Activated T-helper 1 cell treated with anti-CD3 and anti-CD28 coated beads, Interleukin-2, amount 50 U/mL, for 16 hours (primary cell): ENCODE data around the gene PKP1.
"Not testable (repeated sequence)": the region's sequence is repeated elsewhere in the genome, so short reads cannot be mapped to it uniquely, and the experiment has no call there.

Experiments used
- DNase-seq, 2 donors: peaks; one replicate each; pipeline ENCODE4 v3.0.0-alpha.2; 2020; ENCODE audit warnings: low read depth in 1 of 2, low spot score in 1 of 2

PKP1 gene

GRCh38 chr1:201282931-201283829 lies at the start of gene PKP1:
PKP1 (plus strand) TSS chr1:201283506; CDS start chr1:201283703, 197 bp downstream.
- DNase-seq = no peak

- not testable (repeated sequence) for DNase-seq
Observed at GRCh38 chr1:201239646-201240045, 43.7 kb upstream of the PKP1 start.

- DNase-seq = no peak
Observed at GRCh38 chr1:201240171-201240570, 43.1 kb upstream of the PKP1 start.

DNA sequence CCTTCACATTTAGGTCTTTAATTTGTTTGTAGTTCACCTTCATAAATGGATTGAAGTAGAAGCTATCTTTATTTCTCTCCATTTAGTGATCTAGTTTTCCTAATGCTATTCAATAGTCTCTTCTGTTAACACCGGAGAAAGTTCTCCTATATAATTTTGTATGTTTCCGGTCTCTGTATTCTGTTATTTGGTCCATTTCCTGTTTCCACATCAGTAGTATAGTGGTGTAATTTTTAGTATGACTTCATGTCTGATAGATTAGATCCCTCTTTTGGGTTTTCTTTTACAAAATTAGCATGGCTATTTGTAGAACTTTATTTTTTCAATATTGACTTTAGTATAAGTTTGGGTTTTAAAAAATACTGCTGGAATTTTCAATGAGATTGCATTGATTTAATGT lies 41.6 kb upstream of the PKP1 start:
- no peak for DNase-seq

DNA sequence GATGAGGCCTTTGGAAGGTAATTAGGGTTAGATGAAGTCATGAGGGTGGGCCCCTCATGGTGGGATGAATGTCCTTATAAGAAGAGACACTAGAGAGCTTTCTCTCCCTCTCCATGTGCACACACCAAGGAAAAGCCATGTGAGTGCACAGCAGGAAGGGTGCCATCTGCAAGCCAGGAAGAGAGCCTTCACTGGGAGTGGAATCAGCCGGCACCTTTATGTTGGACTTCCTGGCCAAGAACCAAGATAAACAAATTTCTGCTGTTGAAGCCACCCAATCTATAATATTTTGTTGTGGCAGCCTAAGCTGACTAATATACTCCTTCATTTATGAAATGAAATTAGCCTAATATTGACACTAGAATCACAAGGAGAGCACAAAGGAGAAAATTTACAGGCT lies 38.2 kb upstream of the PKP1 start:
- DNase-seq = no peak

GRCh38 chr1:201248721-201249559 lies 34.4 kb upstream of the PKP1 start:
- DNase-seq = no peak

DNA sequence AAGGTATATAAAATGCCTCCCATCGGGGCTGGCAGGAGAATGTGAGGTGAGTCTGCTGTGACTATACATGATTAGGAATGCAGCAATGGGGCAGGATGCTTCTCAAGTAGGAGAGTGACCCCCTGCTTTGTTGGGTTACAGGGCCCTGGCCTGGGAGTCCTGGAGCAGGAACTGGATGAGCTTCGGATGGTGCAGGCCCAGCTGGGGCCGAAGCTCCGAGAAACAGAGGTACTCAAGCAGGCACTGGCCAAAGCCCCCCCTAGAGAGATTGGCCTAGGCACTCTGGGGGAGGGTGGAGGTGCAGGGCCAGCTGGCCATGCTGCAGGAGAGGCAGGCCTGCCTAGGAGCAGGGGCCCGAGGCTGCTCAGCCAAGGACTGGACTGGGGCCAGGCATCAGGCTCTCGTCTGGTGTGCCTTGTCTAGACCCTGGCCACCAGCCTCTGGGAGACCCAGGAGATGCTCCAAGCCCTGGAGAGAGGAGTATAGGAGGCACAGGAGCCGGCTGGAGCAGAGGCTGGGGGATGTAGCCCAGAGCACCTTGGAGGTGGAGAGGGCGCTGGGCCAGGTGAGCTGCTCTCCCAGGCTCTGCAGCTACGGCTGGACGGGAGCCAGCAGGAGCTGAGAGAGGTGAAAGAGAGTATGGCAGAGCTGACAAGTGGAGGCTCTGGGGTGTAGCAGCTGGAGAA lies 32.8 kb upstream of the PKP1 start:
- DNase-seq = no peak

DNA sequence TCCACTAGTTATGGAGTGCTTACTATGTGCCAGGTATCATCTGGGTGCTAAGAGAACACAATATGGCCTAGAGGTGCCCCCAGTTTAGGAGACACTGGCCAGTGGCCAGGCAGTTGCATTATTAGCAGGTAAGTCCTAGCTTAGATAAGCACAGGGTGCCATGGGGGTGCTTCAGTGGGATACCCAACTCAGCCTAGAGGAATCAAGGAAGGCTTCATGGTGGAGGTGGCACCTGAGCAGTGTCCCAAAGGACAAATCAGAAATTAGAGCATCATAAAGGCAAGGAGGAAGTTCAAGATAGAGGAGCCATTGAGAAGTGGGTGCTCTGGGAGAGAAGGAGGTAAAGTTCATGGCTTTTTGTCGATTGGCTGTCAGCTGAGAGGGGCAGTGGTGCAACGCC lies 31.9 kb upstream of the PKP1 start:
- DNase-seq = no peak

DNA sequence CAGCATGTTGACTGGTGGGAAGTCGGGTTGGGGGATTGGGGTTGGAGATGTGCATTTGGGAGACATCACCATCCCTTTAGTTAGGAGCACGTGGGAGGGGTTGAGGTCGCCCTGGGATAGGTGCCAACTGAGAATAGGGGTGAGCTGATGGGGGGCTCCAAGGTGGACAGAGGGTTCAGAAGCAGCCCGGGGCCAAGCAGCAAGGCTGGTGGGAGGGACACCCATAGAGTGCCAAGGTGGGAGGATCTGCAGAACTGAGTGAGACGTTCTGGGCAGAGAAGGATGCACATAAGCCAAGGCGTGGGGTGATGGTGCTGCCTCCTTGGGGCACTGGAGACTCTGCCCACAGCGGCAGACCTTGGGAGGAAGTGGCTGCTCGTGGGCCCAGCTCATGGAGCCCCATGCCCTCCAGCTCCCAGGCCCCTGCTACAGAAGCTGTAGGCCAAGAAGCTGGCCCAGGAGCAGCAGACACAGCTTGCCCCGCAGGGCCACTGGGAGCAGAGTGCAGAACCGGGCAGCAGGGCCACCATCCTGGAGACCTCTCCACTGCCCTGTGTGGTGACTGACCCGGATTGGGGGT lies 31.4 kb upstream of the PKP1 start:
- DNase-seq = no peak

DNA sequence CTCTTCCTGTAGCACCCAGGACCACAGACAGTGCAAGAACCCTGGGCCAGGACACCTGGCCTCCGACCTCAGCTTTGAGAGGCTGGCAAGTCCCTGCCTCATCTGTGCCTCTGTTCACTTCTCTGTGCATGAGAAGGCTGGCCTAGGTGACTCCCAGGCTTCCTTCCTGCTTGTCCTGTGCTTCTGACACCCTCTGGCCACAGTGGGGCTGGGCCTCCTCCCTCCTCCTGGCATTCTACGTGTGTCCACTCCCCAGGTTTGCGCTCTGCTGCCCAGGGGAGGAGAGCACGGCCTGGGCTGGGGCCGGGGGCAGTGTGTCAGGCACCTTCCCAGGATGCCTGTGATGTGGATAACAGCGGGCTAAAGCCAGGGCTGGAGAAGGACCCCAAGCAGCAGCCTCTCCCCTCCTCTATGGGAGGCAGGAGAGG lies 30.3 kb upstream of the PKP1 start:
- no peak for DNase-seq

DNA sequence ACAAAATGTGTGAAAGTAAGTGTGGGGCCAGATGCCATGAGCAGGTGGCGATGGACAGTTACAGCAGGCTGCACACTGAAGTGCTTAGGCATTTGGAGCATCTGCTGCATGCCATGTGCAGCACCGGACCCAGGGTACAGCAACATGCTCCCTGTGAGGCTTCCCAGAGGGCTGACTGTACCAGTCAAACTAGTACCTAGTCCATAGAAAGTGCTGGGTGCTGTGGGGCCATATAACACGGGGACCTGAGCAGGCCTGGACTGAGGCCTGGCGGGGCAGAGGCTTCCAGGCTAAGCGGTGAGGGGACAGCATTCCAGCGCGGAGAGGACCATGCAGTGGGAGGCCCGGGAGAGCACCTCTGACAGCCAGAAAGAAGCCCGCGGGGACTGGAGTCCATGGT lies 29.9 kb upstream of the PKP1 start:
- DNase-seq = no peak

- no peak for DNase-seq
Observed at GRCh38 chr1:201253906-201254624, 29.2 kb upstream of the PKP1 start.

GRCh38 chr1:201254625-201255478 lies 28.5 kb upstream of the PKP1 start:
- peak; percentile 35 to 48 for DNase-seq

DNA sequence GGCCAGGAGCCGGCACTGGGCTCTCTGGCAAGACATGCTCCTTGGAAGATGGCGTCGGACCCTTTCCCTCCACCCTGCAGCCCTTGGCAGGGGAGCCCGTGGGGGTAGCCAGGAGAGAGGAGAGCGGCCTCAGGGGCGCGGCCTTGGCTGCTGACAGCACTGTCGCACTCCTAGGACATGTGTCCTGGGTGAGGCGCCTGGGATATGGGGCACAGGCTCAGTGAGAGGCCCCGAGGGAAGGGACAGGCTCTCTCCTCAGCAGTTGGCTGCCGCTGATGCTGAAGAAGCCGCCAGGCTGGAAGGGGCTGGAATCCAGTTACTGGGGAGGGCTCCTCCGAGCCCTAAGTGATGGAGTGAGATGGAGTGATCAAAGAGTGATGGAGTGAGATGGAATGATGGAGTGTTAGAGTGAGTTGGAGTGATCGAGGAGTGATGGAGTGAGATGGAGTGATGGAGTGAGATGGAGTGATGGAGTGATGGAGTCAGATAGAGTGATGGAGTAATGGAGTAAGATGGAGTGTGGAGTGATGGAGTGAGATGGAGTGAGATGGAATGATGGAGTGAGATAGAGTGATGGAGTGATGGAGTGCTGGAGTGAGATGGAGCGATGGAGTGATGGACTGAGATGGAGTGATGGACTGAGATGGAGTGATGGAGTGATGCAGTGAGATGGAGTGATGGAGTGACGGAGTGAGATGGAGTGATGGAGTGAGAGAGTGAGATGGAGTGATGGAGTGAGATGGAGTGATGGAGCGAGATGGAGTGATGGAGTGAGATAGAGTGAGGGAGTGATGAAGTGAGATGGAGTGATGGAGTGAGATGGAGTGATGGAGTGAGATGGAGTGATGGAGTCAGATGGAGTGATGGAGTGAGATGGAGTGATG lies 27.6 kb upstream of the PKP1 start:
- no peak for DNase-seq

DNA sequence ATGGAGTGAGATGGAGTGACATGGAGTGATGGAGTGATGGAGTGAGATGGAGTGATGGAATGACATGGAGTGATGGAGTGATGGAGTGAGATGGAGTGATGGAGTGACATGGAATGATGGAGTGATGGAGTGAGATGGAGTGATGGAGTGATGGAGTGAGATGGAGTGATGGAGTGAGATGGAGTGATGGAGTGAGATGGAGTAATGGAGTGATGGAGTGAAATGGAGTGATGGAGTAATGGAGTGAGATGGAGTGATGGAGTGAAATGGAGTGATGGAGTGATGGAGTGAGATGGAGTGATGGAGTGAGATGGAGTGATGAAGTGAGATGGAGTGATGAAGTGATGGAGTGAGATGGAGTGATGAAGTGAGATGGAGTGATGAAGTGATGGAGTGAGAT lies 25.2 kb upstream of the PKP1 start:
- not testable (repeated sequence) for DNase-seq

GRCh38 chr1:201258763-201259230 lies 24.5 kb upstream of the PKP1 start:
- no peak for DNase-seq

DNA sequence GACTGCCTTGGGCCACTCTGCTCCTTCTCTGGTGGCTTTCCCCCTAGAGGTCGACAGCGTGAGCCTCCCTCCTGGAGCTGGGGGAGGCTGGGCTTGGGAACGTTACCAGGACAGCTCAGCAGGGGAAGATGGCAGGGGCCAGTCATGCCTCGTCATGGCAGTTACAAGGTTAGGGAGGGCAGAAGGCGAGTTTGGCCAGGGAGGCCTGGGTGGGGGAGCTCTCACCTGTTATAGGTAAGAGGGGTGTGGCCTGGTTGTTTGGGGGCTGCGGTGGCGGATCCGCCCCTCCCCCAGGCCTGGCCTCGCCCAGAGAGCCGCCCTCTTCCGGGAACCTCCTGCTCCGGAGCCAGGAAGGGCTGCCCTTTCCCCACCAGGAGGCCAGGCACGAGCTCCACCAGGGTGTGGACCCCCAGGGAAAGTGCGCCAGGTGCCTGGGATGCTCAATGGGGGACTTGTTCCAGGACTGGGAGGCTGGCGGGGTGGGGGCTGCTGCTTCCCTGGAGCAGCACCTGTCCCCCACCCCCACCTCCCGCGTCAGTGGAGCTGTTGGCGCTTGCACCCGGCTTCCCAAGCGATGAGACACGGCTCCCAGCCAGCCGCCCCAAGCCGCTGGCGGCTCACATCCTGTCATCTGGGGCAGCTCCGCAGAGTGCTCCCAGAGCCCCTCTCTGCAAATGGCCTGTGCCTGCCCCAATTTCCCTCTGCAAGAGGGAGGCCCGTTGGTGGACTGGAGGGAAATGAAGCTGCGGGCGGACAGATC lies 23.6 kb upstream of the PKP1 start:
- DNase-seq = no peak

DNA sequence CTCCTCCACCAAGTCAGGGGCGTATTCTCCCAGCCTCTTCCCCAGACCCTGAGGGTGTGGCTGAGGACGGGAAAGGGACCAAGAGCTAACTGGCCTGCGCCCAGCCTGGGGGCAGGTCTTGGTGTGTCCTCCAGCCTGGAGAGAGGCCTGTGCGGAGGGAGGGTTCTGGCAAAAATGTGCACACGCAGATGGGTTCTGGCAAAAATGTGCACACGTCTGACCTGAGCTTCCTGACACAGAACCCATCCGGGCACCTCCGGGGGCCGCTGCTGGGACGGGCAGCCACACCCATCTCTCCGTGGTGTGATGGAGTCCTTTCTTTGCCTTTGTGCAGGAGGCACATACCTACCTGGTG lies 23.1 kb upstream of the PKP1 start:
- no peak for DNase-seq
